Stimulated activated naive CD8-positive, alpha-beta T cell treated with anti-CD3 and anti-CD28 coated beads, Interleukin-15, amount 100 ng/mL, for 72 hours (primary cell): ENCODE data around the gene EML6.

Source experiments
- ATAC-seq: fragments of 150-1000 bp; cut with Tn5 transposase; 2 replicates; pipeline ENCODE4 v1.10.0; 2021; ENCODE audit warnings: mild to moderate bottlenecking, moderate library complexity
- DNase-seq, 2 donors: peaks; one replicate each; pipeline ENCODE4 v3.0.0; 2021 to 2022
- H3K27ac Mint-ChIP-seq, 2 donors: one replicate each; pipeline ENCODE4 v1.8.0; 2022; ENCODE audit warnings: mild to moderate bottlenecking in 2 of 2, mixed read lengths in 2 of 2, moderate library complexity in 2 of 2
- H3K27me3 Mint-ChIP-seq: one replicate; pipeline ENCODE4 v1.8.0; 2022; ENCODE audit warnings: mixed read lengths
- H3K4me1 Mint-ChIP-seq: one replicate; pipeline ENCODE4 v1.8.0; 2022; ENCODE audit warnings: mild to moderate bottlenecking, mixed read lengths
- H3K4me3 Mint-ChIP-seq, 2 donors: one replicate each; pipeline ENCODE4 v1.8.0; 2022; ENCODE audit warnings: mild to moderate bottlenecking in 2 of 2, mixed read lengths in 2 of 2, moderate library complexity in 1 of 2
- H3K9me3 Mint-ChIP-seq, 2 donors: one replicate each; pipeline ENCODE4 v1.8.0; 2022; ENCODE audit warnings: mixed read lengths in 2 of 2

EML6 gene

GRCh38 chr2:54904836-54905235 is 181.4 kb downstream of the EML6 start:
- Mint-ChIP-seq H3K4me3 (no peak overlapping the region), H3K27me3 (peaks cover 14% of the 10 kb centered on the region), H3K4me1 (peaks cover 27% of the 10 kb centered on the region), H3K27ac (no peak overlapping the region), H3K9me3 (no peaks in the 10 kb centered on the region)
- DNase-seq (no peak), ATAC-seq (no peak)

DNA sequence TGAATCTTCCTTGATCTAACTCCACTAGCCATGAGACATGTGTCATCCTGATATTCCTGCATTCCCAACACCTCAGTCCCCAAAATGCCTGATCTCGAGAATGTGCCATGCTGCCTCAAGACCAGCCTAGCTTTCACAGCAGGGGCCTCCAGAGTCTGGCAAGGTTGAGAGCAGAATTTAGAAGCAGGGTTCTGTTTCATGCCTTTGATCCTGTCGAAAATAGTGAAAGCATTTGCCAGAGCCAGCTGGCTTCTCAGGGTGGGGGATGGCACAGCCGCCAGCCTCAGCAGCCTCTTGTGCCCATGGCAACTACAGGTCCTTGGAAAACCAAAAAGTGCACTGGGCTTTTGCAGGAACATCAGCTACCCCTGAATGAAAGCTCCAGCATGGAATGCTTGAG is 183.3 kb downstream of the EML6 start:
- ATAC-seq = no peak
- Mint-ChIP-seq H3K4me1 (peaks cover 27% of the 10 kb centered on the region), H3K27ac (no peak overlapping the region)

DNA sequence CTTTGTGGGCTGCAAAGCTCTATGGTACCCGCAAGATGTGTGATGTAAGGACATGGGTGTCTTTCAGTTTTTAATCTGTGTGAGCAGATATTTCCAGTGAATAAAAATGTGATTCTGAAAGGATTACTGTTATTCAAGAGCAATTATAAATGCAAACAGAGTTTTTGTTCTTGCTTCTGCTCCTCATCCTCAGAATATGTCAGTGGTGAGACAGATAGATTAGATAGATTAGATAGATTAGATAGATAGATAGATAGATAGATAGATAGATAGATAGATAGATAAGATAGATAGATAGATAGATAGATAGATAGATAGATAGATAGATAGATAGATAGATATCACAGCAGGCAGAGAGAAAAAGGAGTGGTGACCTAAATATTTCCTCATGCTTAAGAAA is 184.2 kb downstream of the EML6 start:
- H3K4me1 Mint-ChIP-seq = peaks cover 27% of the 10 kb centered on the region
- H3K4me3 Mint-ChIP-seq = no peak overlapping the region
- peaks cover 14% of the 10 kb centered on the region for H3K27me3 Mint-ChIP-seq
- no peak overlapping the region for H3K27ac Mint-ChIP-seq
- no peaks in the 10 kb centered on the region for H3K9me3 Mint-ChIP-seq
- DNase-seq (no peak), ATAC-seq (no peak)

More for the DNA sequence above, 183.3 kb downstream of the EML6 start:
- DNase-seq = no peak
- Mint-ChIP-seq H3K4me3 (no peak overlapping the region), H3K9me3 (no peaks in the 10 kb centered on the region), H3K27me3 (peaks cover 14% of the 10 kb centered on the region)

- peaks cover 14% of the 10 kb centered on the region for H3K27me3 Mint-ChIP-seq
- H3K4me3 Mint-ChIP-seq = no peak overlapping the region
- no peak overlapping the region for H3K27ac Mint-ChIP-seq
- H3K9me3 Mint-ChIP-seq = no peaks in the 10 kb centered on the region
- DNase-seq (no peak), ATAC-seq (no peak)
- peaks cover 26% of the 10 kb centered on the region for H3K4me1 Mint-ChIP-seq
Measured at GRCh38 chr2:54908591-54908990, 185.1 kb downstream of the EML6 start.

- peaks cover 13% of the 10 kb centered on the region for H3K27me3 Mint-ChIP-seq
- H3K27ac Mint-ChIP-seq = no peak overlapping the region
- H3K4me1 Mint-ChIP-seq = peaks cover 22% of the 10 kb centered on the region
- ATAC-seq = no peak
- H3K4me3 Mint-ChIP-seq = no peak overlapping the region
- no peak for DNase-seq
- no peaks in the 10 kb centered on the region for H3K9me3 Mint-ChIP-seq
Measured at GRCh38 chr2:54909001-54909400, 185.5 kb downstream of the EML6 start.

DNA sequence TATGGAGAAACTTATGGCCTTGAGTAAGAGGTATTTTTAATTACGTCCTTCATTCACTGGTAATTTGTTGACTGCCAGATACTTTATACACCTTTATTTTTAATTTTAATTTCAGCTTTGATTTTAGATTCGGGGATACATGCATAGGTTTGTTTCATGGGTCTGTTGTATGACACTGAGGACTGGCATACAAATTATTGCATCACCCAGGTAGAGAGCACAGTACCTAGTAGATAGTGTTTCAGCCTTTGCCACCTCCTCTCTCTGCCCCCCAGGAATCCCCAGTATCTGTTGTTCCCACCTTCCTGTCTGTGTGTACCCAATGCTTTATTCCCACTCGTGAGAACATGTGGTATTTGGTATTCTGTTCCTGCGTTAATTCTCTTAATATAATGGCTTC is 188.8 kb downstream of the EML6 start:
- DNase-seq (no peak), ATAC-seq (no peak)
- Mint-ChIP-seq H3K4me1 (peaks cover 5% of the 10 kb centered on the region), H3K4me3 (no peak overlapping the region), H3K27me3 (no peaks in the 10 kb centered on the region), H3K27ac (no peak overlapping the region), H3K9me3 (no peaks in the 10 kb centered on the region)

DNA sequence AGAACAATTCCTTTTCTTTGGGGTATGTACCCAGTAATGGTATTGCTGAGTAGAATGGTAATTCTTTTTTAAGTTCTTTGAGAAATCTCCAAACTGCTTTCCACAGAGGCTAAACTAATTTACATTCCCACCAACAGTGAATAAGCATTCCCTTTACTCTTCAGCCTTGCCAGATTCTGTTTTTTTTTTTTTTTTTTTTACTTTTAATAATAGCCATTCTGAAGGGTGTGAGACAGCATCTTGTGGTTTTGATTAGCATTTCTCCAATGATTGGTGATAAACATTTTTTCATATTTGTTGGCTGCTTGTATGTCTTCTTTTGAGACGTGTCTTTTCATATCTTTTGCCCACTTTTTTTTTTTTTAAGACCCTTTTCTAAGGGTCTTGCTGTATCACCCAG is 189.4 kb downstream of the EML6 start:
- Mint-ChIP-seq H3K27me3 (no peaks in the 10 kb centered on the region), H3K4me3 (no peak overlapping the region), H3K27ac (no peak overlapping the region), H3K4me1 (no peaks in the 10 kb centered on the region), H3K9me3 (no peaks in the 10 kb centered on the region)
- DNase-seq (no peak), ATAC-seq (no peak)

GRCh38 chr2:54914637-54915036 is 191.2 kb downstream of the EML6 start:
- DNase-seq (no peak), ATAC-seq (no peak)
- Mint-ChIP-seq H3K4me1 (no peaks in the 10 kb centered on the region), H3K4me3 (no peak overlapping the region), H3K27me3 (no peaks in the 10 kb centered on the region), H3K27ac (no peak overlapping the region), H3K9me3 (no peaks in the 10 kb centered on the region)

- Mint-ChIP-seq H3K4me3 (no peak overlapping the region), H3K27ac (no peak overlapping the region), H3K4me1 (no peaks in the 10 kb centered on the region), H3K27me3 (no peaks in the 10 kb centered on the region), H3K9me3 (no peaks in the 10 kb centered on the region)
- no peak for ATAC-seq
- no peak for DNase-seq
Measured at GRCh38 chr2:54915101-54915500, 191.6 kb downstream of the EML6 start.

GRCh38 chr2:54916637-54917036 is 193.2 kb downstream of the EML6 start:
- Mint-ChIP-seq H3K27ac (no peak overlapping the region), H3K4me3 (no peak overlapping the region), H3K4me1 (no peaks in the 10 kb centered on the region), H3K9me3 (peaks cover 0 to 5% of the 10 kb centered on the region in 2 donors), H3K27me3 (no peaks in the 10 kb centered on the region)
- ATAC-seq (no peak), DNase-seq (no peak)

- ATAC-seq (no peak), DNase-seq (no peak)
- Mint-ChIP-seq H3K4me1 (no peaks in the 10 kb centered on the region), H3K27ac (peak overlapping the region in 1 of 2 donors; percentile 12), H3K4me3 (no peak overlapping the region), H3K27me3 (no peaks in the 10 kb centered on the region), H3K9me3 (peaks cover 0 to 5% of the 10 kb centered on the region in 2 donors)
Measured at GRCh38 chr2:54918647-54919280, 195.3 kb downstream of the EML6 start.

- ATAC-seq = no peak
- no peaks in the 10 kb centered on the region for H3K27me3 Mint-ChIP-seq
- DNase-seq = no peak
- H3K27ac Mint-ChIP-seq = no peak overlapping the region
- peaks cover 0 to 5% of the 10 kb centered on the region in 2 donors for H3K9me3 Mint-ChIP-seq
- no peak overlapping the region for H3K4me3 Mint-ChIP-seq
- no peaks in the 10 kb centered on the region for H3K4me1 Mint-ChIP-seq
Measured at GRCh38 chr2:54920660-54921059, 197.2 kb downstream of the EML6 start.

- H3K9me3 Mint-ChIP-seq = peaks cover 5 to 9% of the 10 kb centered on the region in 2 donors
- DNase-seq = no peak
- no peaks in the 10 kb centered on the region for H3K27me3 Mint-ChIP-seq
- H3K4me3 Mint-ChIP-seq = no peak overlapping the region
- no peak overlapping the region for H3K27ac Mint-ChIP-seq
- ATAC-seq = no peak
- H3K4me1 Mint-ChIP-seq = no peaks in the 10 kb centered on the region
Measured at GRCh38 chr2:54924121-54924520, 200.7 kb downstream of the EML6 start.

DNA sequence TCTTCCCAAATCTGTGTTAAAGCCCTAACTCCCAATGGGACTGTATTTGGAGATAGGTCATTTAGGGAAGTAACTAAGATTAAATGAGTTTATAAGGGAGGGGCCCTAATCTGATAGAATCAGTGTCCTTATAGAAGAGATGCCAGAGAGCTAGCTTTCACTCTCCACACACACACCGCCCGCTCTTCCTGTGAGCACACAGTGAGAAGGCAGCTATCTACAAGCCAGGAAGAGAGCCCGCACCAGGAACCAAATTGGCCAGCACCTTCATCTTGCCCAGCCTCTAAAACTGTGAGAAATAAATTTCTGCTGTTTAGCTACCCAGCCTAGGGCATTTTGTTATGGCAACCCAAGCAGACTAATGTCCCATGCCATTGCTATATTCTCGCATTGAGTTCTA is 201.6 kb downstream of the EML6 start:
- H3K9me3 Mint-ChIP-seq = peaks cover 5 to 9% of the 10 kb centered on the region in 2 donors
- no peak overlapping the region for H3K27ac Mint-ChIP-seq
- ATAC-seq = no peak
- no peaks in the 10 kb centered on the region for H3K27me3 Mint-ChIP-seq
- DNase-seq = no peak
- H3K4me1 Mint-ChIP-seq = no peaks in the 10 kb centered on the region
- H3K4me3 Mint-ChIP-seq = no peak overlapping the region

- no peaks in the 10 kb centered on the region for H3K27me3 Mint-ChIP-seq
- DNase-seq (no peak), ATAC-seq (no peak)
- no peaks in the 10 kb centered on the region for H3K4me1 Mint-ChIP-seq
- H3K27ac Mint-ChIP-seq = no peak overlapping the region
- H3K4me3 Mint-ChIP-seq = no peak overlapping the region
- H3K9me3 Mint-ChIP-seq = peaks cover 0 to 9% of the 10 kb centered on the region in 2 donors
Measured at GRCh38 chr2:54927085-54927750, 203.8 kb downstream of the EML6 start.

DNA sequence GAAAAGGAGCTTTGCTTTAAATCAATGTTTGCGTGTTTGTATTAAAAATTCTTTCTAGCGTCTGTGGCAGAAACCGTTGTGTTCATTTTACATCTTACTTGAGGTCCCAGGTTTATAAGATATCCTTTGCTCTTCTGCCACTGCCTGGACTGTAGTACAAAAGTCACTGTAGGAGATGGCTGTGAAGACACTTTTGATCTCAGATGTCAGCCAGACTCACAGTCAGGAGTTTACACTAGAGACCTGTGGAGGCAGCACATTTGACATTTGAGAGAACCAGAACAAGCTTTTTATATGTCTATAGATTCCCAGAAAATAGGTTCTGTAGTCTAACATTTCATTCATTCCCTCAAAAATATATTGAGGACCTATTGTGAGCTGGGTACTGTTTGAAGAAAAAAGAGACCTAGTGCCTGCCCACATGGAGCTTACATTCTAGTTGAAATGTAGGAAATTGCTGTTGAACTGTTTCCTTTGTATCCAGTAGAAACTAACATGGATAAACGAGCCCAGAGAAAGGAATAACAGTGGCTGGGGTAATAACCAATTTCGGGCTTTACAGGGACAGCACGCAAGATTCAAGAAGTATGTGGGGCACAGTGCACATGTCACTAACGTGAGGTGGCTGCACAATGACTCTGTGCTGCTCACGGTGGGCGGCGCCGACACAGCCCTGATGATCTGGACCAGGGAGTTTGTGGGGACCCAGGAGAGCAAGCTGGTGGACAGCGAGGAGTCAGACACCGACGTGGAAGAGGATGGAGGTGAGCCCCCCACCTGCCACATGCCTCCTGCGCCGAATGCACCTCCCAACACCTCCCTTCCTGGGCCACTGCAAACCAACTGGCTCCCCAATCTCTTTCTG is 204.5 kb downstream of the EML6 start:
- H3K9me3 Mint-ChIP-seq = peaks cover 0 to 9% of the 10 kb centered on the region in 2 donors
- no peak for ATAC-seq
- DNase-seq = no peak
- no peak overlapping the region for H3K27ac Mint-ChIP-seq
- H3K4me3 Mint-ChIP-seq = no peak overlapping the region
- no peaks in the 10 kb centered on the region for H3K27me3 Mint-ChIP-seq
- H3K4me1 Mint-ChIP-seq = no peaks in the 10 kb centered on the region
